HCT116 (cell line): Measurements from ENCODE around the gene TUBA3E.

Experiments
- CEBPB ChIP-seq: IDR thresholded peaks from 2 replicates; pipeline ENCODE4 v1.6.1; 2012; ENCODE audit warnings: low read depth
- CTCF ChIP-seq, 3 experiments: fragments of 200-600 bp in 1 of 3; sonication (generic) in 1 of 3; IDR thresholded peaks in 2 of 3; conservative IDR thresholded peaks in 1 of 3; 2 replicates each; pipeline ENCODE4 v1.5.1; 2012 to 2017; ENCODE audit warnings: low read depth in 2 of 3, low read length in 2 of 3, antibody characterized with exemption in 1 of 3, borderline replicate concordance in 1 of 3, control low read depth in 1 of 3, mild to moderate bottlenecking in 1 of 3, mixed read lengths in 1 of 3, mixed run types in 1 of 3, moderate library complexity in 1 of 3; ENCODE audit not compliant: insufficient read depth in 1 of 3
- ELF1 ChIP-seq: IDR thresholded peaks from 2 replicates; pipeline ENCODE4 v1.6.1; 2012; ENCODE audit warnings: low read depth, borderline replicate concordance
- EZH2 ChIP-seq: fragments of 200-600 bp; sonication (generic); IDR thresholded peaks from 2 replicates; pipeline ENCODE4 v1.6.1; 2017; ENCODE audit warnings: antibody characterized with exemption, mixed run types
- EZH2phosphoT487 ChIP-seq: fragments of 200-600 bp; IDR thresholded peaks from 2 replicates; pipeline ENCODE4 v1.6.1; 2018; ENCODE audit warnings: antibody characterized with exemption, borderline replicate concordance
- FOSL1 ChIP-seq: IDR thresholded peaks from 2 replicates; pipeline ENCODE4 v1.6.1; 2012; ENCODE audit warnings: low read depth
- MAX ChIP-seq: IDR thresholded peaks from 2 replicates; pipeline ENCODE4 v1.6.1; 2012
- POLR2A ChIP-seq: IDR thresholded peaks from 2 replicates; pipeline ENCODE4 v1.7.0; 2011; ENCODE audit warnings: borderline replicate concordance; ENCODE audit not compliant: insufficient read depth, insufficient read length; ENCODE audit errors: extremely low read depth
- POLR2AphosphoS5 ChIP-seq: IDR thresholded peaks from 2 replicates; pipeline ENCODE4 v1.6.1; 2011; ENCODE audit warnings: mild to moderate bottlenecking, low read depth, low read length, moderate library complexity
- RAD21 ChIP-seq: IDR thresholded peaks from 2 replicates; pipeline ENCODE4 v1.6.1; 2012; ENCODE audit warnings: low read depth, mild to moderate bottlenecking
- SIN3A ChIP-seq: IDR thresholded peaks from 2 replicates; pipeline ENCODE4 v1.6.1; 2012; ENCODE audit warnings: low read depth
- SRF ChIP-seq: IDR thresholded peaks from 2 replicates; pipeline ENCODE4 v1.6.1; 2012; ENCODE audit warnings: low read depth
- ZNF274 ChIP-seq: fragments of 200-500 bp; sonication (Bioruptor generic); IDR thresholded peaks from 2 replicates; pipeline ENCODE4 v1.6.1; 2014; ENCODE audit warnings: mild to moderate bottlenecking, low read depth, low read length, inconsistent platforms

- TF ChIP-seq CTCF (IDR thresholded peaks at IDR 0.05 in 2 of 3, conservative IDR thresholded peaks at IDR 0.05 in 1 of 3; ENCODE audit: borderline replicate concordance in 1 of 3, insufficient read depth in 1 of 3, low read depth in 2 of 3, low read length in 2 of 3) (no peak), POLR2A (no peak), SIN3A (no peak), RAD21 (no peak), MAX (no peak), CEBPB (no peak), ZNF274 (no peak), POLR2AphosphoS5 (no peak), EZH2phosphoT487 (no peak), EZH2 (no peak), FOSL1 (no peak), SRF (no peak), ELF1 (no peak)
Measured at GRCh38 chr2:130245976-130246375, 47.7 kb upstream of the TUBA3E start.
